Heart right ventricle (tissue), 16 donors: Measurements from ENCODE around the gene ANO1. TPM values are rescaled to one million over a fixed set of nuclear protein-coding genes. Genes with fewer than 3 reads are reported as not detected.

Experiments
- ATAC-seq, 8 donors: fragments of 200-7000 bp; cut with Tn5 transposase; one replicate each; pipeline ENCODE4 v1.9.1; 2020; ENCODE audit warnings: mild to moderate bottlenecking in 8 of 8, moderate library complexity in 8 of 8, moderate number of reproducible peaks in 1 of 8
- DNase-seq, 2 donors: peaks; one replicate each; pipeline ENCODE4 v3.0.0-alpha.2; 2020
- H3K27ac ChIP-seq, 10 donors: fragments of 200-600 bp; sonication (generic) in 2 of 10; one replicate each; pipeline versions ENCODE4 v1.5.0 to v1.8.0; 2020 to 2022; ENCODE audit warnings: mild to moderate bottlenecking in 3 of 10
- H3K27me3 ChIP-seq, 7 donors: fragments of 200-600 bp; one replicate each; pipeline ENCODE4 v1.8.0; 2021 to 2022; ENCODE audit warnings: mild to moderate bottlenecking in 2 of 7
- H3K36me3 ChIP-seq, 9 donors: fragments of 200-600 bp; sonication (generic) in 1 of 9; one replicate each; pipeline versions ENCODE4 v1.5.0 to v1.8.0; 2020 to 2022; ENCODE audit warnings: mild to moderate bottlenecking in 2 of 9
- H3K4me1 ChIP-seq, 9 donors: fragments of 200-600 bp; sonication (generic) in 1 of 9; one replicate each; pipeline versions ENCODE4 v1.5.0 to v1.8.0; 2020 to 2022; ENCODE audit warnings: mild to moderate bottlenecking in 4 of 9
- H3K4me3 ChIP-seq, 10 donors: fragments of 200-600 bp; sonication (generic) in 2 of 10; one replicate each; pipeline versions ENCODE4 v1.5.0 to v1.8.0; 2020 to 2022; ENCODE audit warnings: mild to moderate bottlenecking in 7 of 10, moderate library complexity in 2 of 10
- H3K9me3 ChIP-seq, 11 donors: fragments of 200-600 bp in 10 of 11; sonication (generic) in 2 of 11; one replicate each; pipeline versions ENCODE4 v1.5.0 to v1.8.0; 2013 to 2022; ENCODE audit warnings: mild to moderate bottlenecking in 2 of 11, control low read depth in 1 of 11, moderate library complexity in 1 of 11
- WGBS, 2 donors: extraction: QIAGEN DNeasy Blood & Tissue Kit; methylation state at CpG; one replicate each; pipeline ENCODE4 v1.1.7; 2013; ENCODE audit warnings: inconsistent platforms in 1 of 2; 5-methylcytosine and 5-hydroxymethylcytosine counted together
- intact Hi-C, 10 donors: fragments of 100-400 bp; cut with DNase I; formaldehyde crosslinking; loops; one replicate each; pipeline versions ENCODE4 v1.11.1 to v1.14.2; 2022
- polyA plus RNA-seq, 2 donors: library from polyadenylated mRNA; stranded (reverse); fragments of 200-250 nt; gene quantifications; one replicate each; pipeline ENCODE4 v1.2.3, GENCODE V29; 2013
- total RNA-seq, 10 donors: library from RNA; stranded (reverse); fragmentation: NEBNext Ultra II Directional in 3 of 10; extraction: Animal tissue kit (Norgen Biotek cat#: 25700) in 3 of 10; gene quantifications; one replicate each; pipeline versions ENCODE4 v1.2.1 to v1.2.4, GENCODE V29; 2021 to 2023
- TF ChIP-seq, protein P1 (sequence below), 9 donors: fragments of 200-600 bp; sonication (generic) in 2 of 9; IDR thresholded peaks; one replicate each; pipeline versions ENCODE4 v1.5.0 to v1.8.0; 2021 to 2022; ENCODE audit warnings: antibody characterized with exemption in 9 of 9, mild to moderate bottlenecking in 5 of 9, moderate library complexity in 1 of 9
- donor health status: Arrhythmogenic right ventricular cardiomyopathy.
- donor health status: ischemic (EF 13 %, LVEDD 7.1; RV severe dilation, severe dysfunction).
- donor health status: healthy with polysubstance abuse.
- donor health status: DM: no; HTN: yes; CAD: no.
- donor health status: DM: no; HTN: no; CAD: no.
- donor health status: ischemic (EF 25% LVEDD 6.9; RV normal size, moderate dysfunction).
- donor health status: ischemic (EF 25% LVEDD 5.7; RV mildly dilated, moderate dysfunction).
- donor health status: healthy.
- donor health status: DM: yes; HTN: yes; CAD: no.
- donor health status: Ischemic cardiomyopathy.
- donor health status: ischemic (EF 35%, LVEDD 5.7; RV mildly dilated, moderate dysfunction).
- donor health status: nonischemic (EF 11% LVEDD 7.7; RV severe dilation, severe dysfunction).
- donor health status: DM: yes; HTN: yes; CAD: no.
- donor health status: PGD.
- donor health status: ischemic (EF 29% LVEDD 5.4; RV normal size, mild dysfunction).
- donor health status: nonischemic (EF 23%, LVEDD 6.1; RV moderate dilation, normal function).

Gene ANO1
- total and polyA plus RNA-seq, 12 donors, result 6.6 to 13.8 (median 9.7) TPM

DNA sequence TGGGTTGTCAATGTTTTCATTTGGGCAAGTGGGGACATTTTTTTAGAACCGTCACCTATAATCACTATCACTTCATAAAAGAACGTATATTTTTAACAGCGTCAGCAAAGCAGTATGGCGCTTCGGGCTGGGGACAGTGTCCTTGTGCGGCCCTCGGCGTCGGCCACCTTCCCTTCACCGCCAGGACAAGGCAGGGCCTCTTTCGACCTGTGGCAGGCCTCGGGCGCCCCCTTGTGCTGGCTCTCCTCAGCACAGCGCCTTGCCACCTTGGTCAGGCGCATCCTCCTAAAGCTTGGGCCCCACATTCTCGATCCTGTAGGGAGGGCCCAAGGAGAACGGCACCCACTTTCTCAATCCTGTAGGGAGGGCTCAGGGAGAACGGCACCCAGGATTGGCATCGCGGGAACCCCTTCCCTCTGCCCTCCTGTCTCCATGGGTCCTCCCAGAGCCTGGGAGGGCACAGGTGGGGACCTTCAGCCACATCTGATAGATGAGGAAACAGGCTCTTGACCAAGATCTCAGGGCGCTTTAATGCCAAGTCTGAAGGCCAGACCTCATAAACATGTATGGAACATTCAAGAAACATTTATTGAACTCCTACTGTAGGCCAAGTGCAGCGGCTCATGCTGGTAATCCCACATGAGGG, 113.5 kb downstream of the ANO1 start:
- intact Hi-C loops, result loop anchor here in 9 of 10 donors (1.0 to 5.0 kb wide), 5 partner anchors 273 to 507 kb away; no protein-coding TSS in a partner anchor
- Histone ChIP-seq H3K27ac (no peak overlapping the region), H3K4me1 (peaks cover 0 to 10% (median 0%) of the 10 kb centered on the region in 9 donors), H3K9me3 (no peaks in the 10 kb centered on the region), H3K4me3 (no peak overlapping the region), H3K27me3 (peaks cover 0 to 5% (median 0%) of the 10 kb centered on the region in 7 donors), H3K36me3 (peaks cover 0 to 4% (median 0%) of the 10 kb centered on the region in 9 donors)
- peak; percentile 70 to 86 for DNase-seq
- TF ChIP-seq, protein P1, sequence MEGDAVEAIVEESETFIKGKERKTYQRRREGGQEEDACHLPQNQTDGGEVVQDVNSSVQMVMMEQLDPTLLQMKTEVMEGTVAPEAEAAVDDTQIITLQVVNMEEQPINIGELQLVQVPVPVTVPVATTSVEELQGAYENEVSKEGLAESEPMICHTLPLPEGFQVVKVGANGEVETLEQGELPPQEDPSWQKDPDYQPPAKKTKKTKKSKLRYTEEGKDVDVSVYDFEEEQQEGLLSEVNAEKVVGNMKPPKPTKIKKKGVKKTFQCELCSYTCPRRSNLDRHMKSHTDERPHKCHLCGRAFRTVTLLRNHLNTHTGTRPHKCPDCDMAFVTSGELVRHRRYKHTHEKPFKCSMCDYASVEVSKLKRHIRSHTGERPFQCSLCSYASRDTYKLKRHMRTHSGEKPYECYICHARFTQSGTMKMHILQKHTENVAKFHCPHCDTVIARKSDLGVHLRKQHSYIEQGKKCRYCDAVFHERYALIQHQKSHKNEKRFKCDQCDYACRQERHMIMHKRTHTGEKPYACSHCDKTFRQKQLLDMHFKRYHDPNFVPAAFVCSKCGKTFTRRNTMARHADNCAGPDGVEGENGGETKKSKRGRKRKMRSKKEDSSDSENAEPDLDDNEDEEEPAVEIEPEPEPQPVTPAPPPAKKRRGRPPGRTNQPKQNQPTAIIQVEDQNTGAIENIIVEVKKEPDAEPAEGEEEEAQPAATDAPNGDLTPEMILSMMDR (IDR thresholded peaks at IDR 0.05), result peak; percentile 68 to 97 (median 92)
- WGBS, 2 donors, result 8 to 10% methylated on average over 22 of the region's 22 CpGs
- peak; percentile 88 to 94 (median 90) for ATAC-seq

DNA sequence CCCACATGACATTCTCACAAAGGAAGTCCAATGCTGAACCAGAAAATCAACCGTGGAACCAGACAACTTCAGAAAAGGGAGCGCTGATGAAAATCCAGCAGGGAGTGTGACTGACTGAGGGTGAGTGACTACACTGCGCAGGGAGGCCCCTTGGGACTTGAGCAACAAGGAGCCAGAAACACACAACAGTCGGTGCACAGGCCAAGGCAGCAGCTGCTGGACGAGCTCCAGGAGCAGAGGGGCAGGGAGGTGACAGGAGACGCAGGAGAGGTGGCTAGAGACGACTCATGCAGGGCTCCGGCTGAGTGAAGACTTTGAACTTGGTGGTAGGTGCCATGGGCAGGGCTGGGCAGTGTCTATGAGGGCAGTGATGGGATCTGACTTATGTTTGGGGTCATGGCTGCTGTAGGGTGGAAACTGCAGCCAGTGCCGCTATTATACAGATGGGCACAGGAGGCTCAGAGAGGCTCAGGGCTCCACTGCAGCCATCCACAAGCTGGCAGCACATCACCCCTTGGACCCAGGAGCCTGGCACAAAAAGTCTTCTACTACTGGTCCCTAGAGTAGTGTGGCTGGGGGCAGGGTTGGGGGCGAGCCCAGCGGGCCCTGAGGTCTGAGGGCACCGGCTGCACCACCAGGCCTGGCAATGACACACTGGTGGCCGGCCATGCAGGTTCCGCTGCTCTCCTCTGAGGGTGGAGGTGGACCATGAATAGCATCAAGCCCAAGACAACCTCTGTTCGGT, 114.7 kb downstream of the ANO1 start:
- no peaks in the 10 kb centered on the region for H3K9me3 ChIP-seq
- TF ChIP-seq, protein P1 (IDR thresholded peaks at IDR 0.05), result no peak
- intact Hi-C loops, result loop anchor here in 1 of 10 donors (5.0 kb wide), 1 partner anchor 506 kb away; no protein-coding TSS in a partner anchor
- H3K36me3 ChIP-seq, result no peaks in the 10 kb centered on the region
- H3K27me3 ChIP-seq, result peaks cover 0 to 5% (median 0%) of the 10 kb centered on the region in 7 donors
- H3K27ac ChIP-seq, result no peak overlapping the region
- DNase-seq (peak; percentile 35 to 53), ATAC-seq (peak in 2 of 8 donors; percentile 5 to 22)
- H3K4me3 ChIP-seq, result no peak overlapping the region
- H3K4me1 ChIP-seq, result peaks cover 0 to 10% (median 0%) of the 10 kb centered on the region in 9 donors
- 69 to 72% methylated on average over 15 of the region's 15 CpGs for WGBS, 2 donors

DNA sequence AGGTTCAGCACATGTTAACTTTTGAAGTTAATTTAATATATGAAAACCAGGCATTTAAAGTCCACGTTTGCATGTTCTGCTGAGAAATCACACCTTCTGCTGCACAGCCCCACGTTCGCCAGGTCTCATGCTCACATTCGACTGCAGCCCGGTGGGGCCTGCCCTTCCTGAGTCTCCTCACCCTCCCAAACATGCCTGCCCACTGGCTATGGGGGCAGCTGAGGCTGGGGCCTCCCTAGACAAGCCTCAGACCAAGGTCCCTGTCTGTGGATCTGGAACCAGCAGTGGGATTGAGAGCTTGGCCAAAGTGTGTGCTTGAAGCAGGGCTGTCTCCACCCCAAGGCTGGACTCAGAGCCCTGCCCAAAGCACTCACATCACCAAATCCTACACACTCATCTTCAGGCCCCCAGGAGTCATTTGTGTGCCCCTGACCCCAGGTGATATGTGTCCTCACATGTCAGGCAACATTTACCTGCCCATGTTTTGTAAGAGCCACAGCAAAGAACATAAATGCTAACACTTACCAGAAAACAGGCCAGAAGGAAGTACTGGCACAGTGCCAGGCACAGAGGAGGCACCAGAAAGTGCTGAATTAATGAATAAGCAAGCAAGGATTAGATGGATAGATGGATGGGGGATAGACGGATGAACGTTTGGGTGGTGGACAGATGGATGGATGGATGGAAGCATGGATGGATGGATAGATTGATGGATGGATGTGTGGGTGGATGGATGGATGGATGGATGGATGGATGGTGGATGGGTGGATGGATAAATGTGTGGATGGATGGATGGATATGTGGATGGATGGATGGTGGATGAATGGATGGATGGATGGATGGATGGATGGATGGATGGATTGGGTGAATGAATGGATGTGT, 115.5 kb downstream of the ANO1 start:
- H3K27ac ChIP-seq, result no peak overlapping the region
- intact Hi-C loops, result loop anchor here in 3 of 10 donors (2.0 to 5.0 kb wide), 3 partner anchors 275 to 509 kb away; no protein-coding TSS in a partner anchor
- DNase-seq (no peak), ATAC-seq (no peak)
- TF ChIP-seq, protein P1 (IDR thresholded peaks at IDR 0.05), result no peak
- H3K27me3 ChIP-seq, result peaks cover 0 to 5% (median 0%) of the 10 kb centered on the region in 7 donors
- H3K4me1 ChIP-seq, result peaks cover 0 to 10% (median 0%) of the 10 kb centered on the region in 9 donors
- no peaks in the 10 kb centered on the region for H3K9me3 ChIP-seq
- H3K36me3 ChIP-seq, result no peaks in the 10 kb centered on the region
- H3K4me3 ChIP-seq, result no peak overlapping the region
- 86 to 91% methylated on average over 7 of the region's 7 CpGs for WGBS, 2 donors
